NCI-H69 (cell line): ENCODE data around the gene VDR.
"Not testable (repeated sequence)": the region's sequence is repeated elsewhere in the genome, so short reads cannot be mapped to it uniquely, and the experiment has no call there.

Experiments
- DNase-seq: peaks from one replicate; lab custom pipeline; 2025; lab: John Stamatoyannopoulos, UW

VDR gene

GRCh38 chr12:47846294-47846996 lies 58.3 kb downstream of the VDR start:
- no peak for DNase-seq

- DNase-seq, result no peak
These were observed 59.7 kb downstream of the VDR start for GRCh38 chr12:47845081-47845480.

GRCh38 chr12:47844264-47845019 lies 60.4 kb downstream of the VDR start:
- peak; percentile 63 for DNase-seq

GRCh38 chr12:47843226-47843980 lies 61.4 kb downstream of the VDR start:
- DNase-seq, result no peak

GRCh38 chr12:47842543-47842942 lies 62.3 kb downstream of the VDR start:
- not testable (repeated sequence) for DNase-seq

GRCh38 chr12:47841910-47842309 lies 62.9 kb downstream of the VDR start:
- DNase-seq, result no peak

- DNase-seq, result no peak
These were observed 63.3 kb downstream of the VDR start for GRCh38 chr12:47841501-47841900.

GRCh38 chr12:47840571-47840970 lies 64.2 kb downstream of the VDR start:
- no peak for DNase-seq

- no peak for DNase-seq
These were observed 65.4 kb downstream of the VDR start for GRCh38 chr12:47839214-47839876.

- peak; percentile 52 for DNase-seq
These were observed 66.4 kb downstream of the VDR start for GRCh38 chr12:47838286-47838931.

GRCh38 chr12:47837190-47838171 lies 67.3 kb downstream of the VDR start:
- peak; percentile 82 for DNase-seq

GRCh38 chr12:47835831-47836155 lies 69.0 kb downstream of the VDR start:
- no peak for DNase-seq

GRCh38 chr12:47835006-47835830 lies 69.6 kb downstream of the VDR start:
- no peak for DNase-seq

- no peak for DNase-seq
These were observed 70.4 kb downstream of the VDR start for GRCh38 chr12:47834199-47834903.

- no peak for DNase-seq
These were observed 71.2 kb downstream of the VDR start for GRCh38 chr12:47833591-47834012.

- no peak for DNase-seq
These were observed 72.4 kb downstream of the VDR start for GRCh38 chr12:47832263-47832933.

- DNase-seq, result no peak
These were observed 75.2 kb downstream of the VDR start for GRCh38 chr12:47829584-47829983.

GRCh38 chr12:47828976-47829482 lies 75.8 kb downstream of the VDR start:
- peak; percentile 85 for DNase-seq
